NK-92 treated with Interleukin-12 subunit alpha and Interleukin-12 subunit beta, amount 100 ng/mL, for 24 hours (cell line): ENCODE results near the gene SRP68.
"Not testable (repeated sequence)": the region's sequence is repeated elsewhere in the genome, so short reads cannot be mapped to it uniquely, and the experiment has no call there.

ENCODE experiments used
- DNase-seq: peaks from one replicate; lab custom pipeline; 2025; lab: John Stamatoyannopoulos, UW

Gene SRP68

DNA sequence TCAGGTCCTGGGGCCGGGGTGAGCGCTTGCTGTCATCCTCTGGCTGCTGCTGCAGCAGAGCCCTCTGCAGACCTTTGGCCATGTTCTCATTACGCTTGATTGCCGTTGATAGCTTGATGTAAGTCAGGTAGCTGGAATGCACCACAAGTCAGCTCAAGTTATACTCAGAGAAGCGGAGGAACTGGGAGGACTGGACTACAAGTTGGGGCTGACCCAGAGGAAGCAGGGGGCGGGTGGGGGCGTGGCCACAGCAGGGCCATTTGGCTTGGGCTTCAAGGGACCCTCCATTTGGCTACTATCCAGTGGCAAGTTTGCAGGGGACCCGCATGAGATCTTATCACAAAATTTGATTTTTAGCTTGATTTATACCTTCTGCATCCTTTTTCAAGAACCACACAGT, 26.3 kb downstream of the SRP68 start:
- no peak for DNase-seq

DNA sequence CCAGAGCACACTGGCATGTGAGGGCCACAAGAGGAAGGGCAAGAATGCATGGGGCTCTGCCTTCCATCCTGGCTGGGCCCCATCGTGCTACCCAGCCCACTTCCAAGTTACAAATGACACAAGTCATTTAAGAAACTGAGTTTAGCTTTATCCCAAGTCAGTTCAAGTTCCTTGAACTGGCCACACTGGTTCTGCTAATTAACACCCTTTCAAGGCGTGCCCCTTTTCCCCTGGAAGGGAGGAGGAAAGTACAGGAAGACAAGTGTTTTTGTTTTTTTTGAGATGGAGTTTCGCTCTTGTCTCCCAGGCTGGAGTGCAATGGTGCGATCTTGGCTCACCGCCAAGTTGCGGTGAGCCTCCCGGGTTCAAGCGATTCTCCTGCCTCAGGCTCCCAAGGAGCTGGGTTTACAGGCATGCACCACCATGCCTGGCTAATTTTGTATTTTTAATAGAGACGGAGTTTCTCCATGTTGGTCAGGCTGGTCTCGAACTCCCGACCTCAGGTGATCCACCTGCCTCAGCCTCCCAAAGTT, 27.8 kb downstream of the SRP68 start:
- not testable (repeated sequence) for DNase-seq

DNA sequence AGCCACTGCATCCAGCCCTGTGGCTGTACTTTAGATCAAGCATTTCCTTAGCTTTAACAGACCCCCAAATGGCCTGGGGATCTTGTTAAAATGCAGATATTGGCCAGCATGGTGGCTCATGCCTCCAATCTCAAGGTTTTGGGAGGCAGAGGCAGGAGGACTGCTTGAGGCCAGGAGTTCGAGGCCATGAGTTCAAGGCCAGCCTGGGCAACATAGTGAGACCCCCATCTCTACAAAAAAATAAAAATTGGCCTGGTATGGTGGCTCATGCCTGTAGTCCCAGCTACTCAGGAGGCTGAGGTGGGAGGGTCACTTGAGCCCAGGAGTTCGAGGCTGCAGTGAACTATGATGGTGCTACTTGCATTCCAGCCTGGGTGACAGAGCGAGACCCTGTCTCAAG, 29.4 kb downstream of the SRP68 start:
- not testable (repeated sequence) for DNase-seq

DNA sequence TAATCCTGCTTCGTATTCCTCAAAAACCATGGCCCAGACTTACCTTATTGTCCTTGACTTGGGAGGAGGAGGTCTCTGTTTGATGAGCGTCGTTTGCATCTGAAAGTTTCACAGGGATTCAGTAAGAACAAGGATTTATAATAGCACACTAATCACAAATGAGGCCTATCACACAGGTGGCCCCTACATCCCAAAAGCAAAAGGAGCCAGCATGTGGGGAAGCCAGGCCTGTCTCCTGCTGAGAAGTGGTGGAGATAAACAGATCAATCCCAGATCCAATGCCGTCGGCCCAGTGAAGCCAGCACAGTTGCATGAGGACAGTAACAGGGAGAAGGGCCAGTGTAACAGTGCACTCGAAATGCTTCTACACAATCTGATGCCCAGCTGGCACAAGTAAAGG, 31.9 kb downstream of the SRP68 start:
- DNase-seq = no peak

DNA sequence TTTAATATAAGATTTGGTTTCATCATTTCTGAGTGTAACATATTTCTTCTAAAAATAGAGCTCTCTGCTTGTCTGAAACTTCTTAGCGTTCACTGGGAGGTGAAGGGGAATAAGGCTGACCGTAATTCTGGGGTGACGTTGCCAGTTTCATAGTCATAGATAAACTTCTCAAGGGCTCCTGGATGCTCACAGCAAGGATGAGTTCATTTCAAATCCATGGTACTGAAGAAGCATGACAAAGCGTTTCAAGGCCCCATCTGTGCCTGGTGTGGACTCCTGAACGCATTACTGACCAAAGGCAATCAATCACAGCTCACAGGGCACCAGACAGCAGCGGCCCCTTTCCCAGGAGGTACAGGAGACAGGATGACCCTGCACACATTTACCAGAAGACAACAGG, 33.2 kb downstream of the SRP68 start:
- DNase-seq = no peak

DNA sequence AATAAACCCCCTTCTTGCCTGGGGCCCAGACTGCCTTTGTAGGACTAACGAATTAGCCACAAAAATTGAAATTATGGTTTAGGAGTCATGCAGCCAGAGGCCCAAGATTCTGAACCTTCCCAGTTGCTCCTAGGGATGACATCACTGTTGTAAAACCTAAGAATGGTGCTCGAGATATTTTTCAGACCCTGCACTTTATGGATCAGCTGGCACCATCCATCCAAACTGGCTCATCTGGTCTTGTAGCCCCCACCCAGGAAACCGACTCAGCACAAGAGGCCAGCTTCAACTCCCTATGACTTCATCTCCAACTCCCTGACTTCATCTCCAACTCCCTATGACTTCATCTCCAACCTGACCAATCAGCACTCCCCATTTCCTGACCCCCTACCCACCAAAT, 34.3 kb downstream of the SRP68 start:
- no peak for DNase-seq

DNA sequence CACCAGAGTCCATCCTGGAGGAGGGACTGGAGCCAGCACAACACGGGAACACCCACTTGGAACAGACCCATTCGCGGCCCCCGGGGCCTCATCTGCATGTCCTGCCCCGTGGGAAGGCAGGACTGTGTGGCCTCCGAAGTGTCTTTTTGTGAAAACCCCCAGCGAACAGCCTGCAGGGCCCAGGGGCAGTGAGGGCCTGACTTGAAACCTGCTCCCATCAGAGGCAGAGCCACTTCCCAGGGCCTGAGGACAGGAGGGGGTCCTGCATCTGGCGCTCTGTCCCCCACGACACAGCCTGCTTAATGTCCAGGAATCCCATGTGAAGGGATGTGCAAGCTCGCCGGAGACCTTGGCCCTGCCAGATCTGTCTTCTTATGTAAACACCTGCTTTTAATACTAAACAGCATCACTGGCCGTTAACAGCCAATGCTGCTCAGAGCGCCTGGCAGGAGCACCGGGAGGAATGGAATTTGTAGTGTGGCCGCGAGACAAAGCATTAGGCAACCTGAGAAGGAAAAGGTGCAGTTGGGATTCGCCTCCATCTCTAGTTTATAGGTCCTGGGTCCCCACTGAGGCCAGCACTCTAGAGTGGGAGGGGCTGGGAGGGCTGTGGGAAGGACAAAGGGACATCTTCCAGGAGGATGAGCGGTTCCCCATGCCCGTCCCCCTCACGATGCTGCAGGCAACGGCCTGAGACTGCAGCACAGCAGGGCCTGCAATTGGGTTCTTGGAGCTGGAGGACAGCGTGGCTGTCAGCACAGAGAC, 35.6 kb downstream of the SRP68 start:
- no peak for DNase-seq

DNA sequence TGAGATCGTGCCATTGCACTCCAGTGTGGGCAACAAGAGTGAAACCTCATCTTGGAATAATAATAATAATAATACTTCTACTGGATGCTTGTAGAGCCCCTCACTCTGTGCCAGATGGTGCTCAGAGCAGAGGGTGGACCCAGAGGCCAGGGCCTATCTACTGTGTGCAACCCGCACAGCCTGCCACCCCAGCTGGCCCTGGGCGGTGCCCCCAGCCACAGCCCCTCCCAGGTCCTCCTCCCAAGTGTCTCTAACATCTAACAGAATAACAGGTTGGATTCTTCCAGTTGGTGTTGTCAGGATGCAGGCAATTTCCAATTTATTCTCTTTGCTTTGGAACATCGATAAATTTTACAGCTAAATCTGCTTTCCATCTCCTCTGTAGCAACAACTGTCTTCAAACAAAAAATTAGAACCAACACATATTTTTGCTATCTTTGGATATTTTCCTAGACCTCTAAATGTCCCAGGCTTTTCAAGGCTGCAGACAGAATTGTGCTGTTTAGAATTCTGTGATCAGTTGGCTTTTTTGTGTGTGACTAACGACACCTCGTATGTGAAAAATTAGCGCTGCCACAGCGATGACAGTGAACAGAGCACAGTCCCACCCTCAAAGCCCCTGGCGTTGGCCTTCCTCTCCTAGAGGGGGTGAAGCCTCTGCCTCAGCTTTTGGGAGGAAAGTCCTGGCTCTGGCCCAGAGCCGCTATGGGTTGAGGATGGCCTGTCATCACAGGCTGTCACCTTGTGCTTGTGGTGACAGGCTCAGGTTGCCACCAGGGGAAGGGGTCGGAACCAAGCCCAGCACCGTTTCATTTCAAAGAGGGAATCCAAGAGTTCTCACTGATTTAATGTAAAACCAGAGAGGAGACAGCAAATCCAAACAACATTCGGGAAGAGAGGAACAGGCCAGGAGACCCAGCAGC, 37.6 kb downstream of the SRP68 start:
- no peak for DNase-seq

DNA sequence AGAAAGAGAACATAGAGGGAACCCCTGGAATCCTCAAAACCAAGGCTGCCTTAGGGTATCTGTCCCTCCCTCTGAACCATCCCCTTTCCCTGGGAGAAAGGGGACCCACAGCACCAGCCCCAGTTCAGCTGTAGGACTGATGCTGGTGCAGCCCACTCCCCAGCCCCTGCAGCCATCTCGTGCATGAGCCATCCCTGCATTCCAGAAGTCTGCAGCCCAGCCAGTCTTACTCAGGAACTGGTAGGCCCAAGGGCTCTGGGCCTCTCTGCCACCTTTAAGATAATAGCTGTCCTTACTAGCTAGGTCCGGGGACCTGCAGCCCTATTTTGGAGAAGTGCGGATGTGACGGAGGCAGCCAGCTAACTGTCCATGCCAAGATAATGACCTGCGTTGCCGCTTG, 39.2 kb downstream of the SRP68 start:
- DNase-seq = no peak

DNA sequence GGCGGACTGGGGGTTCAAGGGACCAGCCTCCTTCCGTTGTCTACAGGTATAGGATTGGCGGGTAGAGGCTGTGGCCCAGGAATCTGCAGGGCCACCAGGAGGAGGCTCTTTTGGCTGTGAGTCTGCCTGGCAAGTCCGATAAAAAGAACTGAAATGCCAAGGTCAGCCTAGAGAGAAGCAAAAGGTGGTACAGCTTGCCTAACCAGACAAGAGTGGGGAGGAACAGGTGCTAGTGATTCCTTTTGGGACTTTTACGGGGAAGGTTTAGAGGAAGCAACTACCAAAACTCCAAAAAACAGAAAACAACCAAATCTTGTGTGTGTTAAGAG, 39.6 kb downstream of the SRP68 start:
- DNase-seq = no peak

DNA sequence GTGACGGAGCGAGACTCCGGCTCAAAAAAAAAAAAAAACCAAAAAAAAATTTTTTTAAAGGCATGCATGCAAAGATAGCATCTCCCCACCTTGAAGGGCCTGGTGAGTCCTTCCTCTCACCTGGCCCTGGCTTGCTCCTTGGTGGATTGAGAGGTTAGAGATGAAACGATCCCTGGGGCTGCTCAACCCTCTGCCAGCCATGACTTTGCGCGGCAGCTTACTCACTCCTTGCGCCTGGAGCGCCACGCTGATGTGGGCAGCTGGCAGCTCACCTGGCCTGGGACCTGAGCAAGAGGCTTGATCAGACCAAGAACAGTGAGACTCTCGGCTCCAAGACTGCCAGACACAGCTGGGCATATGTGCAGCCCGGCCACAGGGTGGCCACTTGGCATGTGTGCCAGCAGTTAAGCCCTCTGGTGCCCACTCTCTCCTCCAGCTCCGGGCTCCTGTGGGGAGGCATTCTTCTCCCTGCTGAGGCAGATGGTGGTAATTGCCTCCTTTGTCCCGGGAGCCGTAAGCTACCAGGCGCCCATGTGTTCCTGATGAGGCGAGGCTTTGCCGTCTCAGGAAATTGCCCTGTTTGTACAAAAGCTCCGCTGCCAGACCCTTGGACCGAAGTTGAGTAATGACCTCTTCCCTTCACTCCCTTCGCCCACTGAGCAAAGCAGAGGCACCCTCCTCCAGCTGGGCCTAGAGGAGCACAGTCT, 40.1 kb downstream of the SRP68 start:
- DNase-seq = no peak

DNA sequence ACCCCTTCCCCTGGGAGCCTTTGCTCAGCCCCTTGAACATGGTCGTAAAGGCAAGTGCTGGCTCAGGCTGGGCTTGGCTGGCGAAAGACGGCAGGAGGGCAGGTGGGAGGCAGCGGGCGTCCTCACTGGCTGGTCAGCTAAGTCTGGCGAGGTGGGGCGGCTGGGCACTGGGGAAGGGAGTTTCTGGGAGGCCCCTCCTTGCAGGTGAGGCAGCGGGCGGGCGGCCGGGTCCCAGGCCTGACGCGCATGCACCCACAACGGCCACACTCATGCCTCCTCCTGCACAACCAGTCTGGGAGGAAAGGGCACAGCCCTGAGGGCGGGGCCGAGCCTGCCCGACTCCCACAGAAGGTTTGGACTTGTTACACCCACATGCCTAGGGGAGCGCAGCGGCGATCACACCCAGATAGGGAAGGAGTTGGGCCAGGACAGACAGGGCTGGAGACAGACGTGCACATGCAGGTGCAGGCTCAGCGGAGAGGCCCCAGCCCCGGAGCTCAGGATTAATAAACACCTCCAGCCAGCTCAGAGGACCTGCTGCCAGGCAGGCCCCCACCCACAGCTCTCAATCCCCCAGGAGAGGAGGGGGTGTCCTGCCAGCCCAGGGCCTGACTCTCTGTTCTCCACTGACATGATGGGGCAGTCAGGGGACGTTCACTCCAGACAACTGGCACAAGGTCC, 45.0 kb downstream of the SRP68 start, which contains the start of gene EVPL:
TSS of gene EVPL (minus strand) at position 148 of the 681 bp plus-strand sequence. CDS start at position 40, 108 bp downstream.
- no peak for DNase-seq

DNA sequence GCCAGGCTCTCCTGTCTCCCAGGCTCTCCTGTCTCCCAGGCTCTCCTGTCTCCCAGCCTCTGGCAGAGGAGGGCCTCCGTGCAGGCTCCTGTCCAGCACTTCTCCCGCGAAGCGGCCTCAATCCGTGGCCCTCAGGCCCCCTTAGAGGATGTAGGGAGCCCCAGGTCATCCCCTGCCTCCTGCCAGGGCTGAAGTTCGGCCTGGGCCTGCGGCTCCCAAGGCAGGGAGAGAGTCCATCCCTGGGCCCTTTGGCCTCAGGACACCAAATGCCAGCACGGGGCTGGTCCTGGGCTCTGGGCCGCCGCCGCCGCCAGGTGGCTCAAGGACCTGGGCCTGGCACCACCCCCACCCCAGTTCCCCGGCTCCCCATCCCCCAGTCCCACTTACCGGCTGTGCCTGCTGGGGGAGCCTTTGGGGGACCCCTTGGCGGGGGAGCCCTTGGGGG, 45.6 kb downstream of the SRP68 start:
- no peak for DNase-seq

DNA sequence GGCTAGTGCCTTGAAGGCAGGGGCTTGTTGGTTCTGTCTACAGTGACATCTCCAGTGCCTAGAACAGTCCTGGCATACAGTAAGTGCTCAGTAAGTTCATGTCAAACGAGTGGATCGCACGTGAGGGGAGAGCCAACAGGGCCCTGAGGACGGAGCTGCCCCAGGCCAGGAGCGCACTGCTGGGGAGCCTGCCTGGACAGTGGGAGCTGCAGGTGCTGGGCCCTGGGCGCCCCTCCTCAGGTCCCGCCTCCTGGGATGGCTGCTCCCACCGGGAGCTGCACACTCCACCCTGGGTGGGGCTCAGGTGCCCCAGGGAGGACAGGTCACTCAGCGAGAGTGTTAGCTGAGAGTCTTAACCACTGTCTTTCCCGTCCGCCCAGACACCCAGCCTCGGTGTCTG, 47.0 kb downstream of the SRP68 start:
- DNase-seq = no peak

DNA sequence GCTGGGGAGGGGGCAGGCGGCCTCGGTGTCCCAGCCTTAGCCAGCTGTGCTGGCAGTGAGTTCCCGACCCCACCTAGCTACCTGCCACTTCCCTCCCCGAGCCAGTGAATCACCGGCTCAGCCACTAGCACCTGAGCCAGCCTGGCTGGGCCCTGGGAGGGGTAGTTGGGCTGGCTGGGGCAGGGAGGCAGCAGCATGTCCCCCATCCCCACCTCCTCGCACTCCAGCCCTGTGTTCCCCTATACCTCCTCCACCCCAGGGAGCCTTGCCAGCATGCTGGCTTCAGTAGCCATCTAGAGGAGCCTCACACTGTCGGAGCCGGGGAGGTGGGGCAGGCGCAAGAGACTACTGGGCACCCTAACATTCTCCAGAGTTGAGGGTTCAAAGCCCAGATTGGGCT, 48.0 kb downstream of the SRP68 start:
- DNase-seq = no peak

DNA sequence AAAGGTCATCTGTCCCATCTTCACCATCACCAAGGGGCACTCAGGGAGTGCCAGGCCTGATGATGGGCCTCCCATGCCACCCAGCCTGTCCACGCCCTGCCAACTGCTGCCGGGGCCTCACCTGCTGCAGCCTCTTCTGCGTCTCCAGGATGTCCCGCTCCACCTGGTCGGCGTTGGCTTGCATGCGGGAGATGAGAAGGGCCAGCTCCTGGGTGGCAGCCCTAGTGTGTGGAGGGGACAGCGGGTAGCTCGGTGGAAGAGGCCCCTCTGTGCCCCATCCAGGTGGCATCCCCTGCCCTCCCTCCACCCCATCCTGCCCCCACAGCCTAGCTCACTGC, 48.4 kb downstream of the SRP68 start:
- DNase-seq = no peak

DNA sequence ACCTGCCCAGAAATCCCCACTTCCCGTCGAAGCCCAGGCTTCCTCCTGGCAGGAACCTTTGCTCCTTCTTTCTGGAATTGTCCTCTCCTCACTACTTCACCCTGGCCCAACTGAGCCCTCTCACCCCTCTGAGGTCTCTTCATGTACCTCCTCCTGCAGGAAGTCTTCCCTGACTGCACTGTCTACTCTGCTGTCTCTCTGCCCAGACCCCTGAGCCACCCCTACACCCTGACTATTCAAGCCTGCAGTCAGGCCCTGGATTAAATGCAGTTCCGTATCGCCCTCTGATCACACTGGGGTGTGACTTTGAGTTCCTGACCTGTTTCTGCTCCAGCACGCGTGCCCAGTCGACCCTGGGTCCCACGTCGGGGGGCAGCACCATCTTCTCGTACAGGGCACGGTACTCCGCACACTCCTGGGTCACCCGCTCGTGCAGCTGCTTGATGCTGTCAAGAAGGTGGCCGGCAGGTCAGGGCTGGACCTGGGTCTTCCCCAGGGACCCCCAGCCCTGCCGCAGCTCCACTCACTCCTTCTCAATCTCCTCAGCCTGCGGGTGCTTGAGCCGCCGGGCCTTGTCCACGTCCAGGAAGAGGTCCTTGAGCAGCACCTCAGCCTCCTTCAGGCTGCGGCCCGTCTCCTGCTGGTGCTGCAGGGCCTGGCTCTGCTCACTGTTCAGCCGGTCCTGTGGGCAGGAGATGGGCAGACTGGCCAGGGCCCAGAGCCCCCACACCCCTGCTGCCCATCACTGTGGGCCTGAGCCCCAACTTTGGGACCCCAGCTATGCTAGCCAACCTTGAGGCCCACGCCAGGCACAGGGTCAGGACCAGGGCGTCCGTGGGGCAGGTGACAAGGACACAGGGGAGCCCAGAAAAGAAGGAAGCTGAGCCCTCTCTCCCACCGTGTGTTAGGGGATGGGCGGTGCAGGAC, 49.1 kb downstream of the SRP68 start:
- no peak for DNase-seq

DNA sequence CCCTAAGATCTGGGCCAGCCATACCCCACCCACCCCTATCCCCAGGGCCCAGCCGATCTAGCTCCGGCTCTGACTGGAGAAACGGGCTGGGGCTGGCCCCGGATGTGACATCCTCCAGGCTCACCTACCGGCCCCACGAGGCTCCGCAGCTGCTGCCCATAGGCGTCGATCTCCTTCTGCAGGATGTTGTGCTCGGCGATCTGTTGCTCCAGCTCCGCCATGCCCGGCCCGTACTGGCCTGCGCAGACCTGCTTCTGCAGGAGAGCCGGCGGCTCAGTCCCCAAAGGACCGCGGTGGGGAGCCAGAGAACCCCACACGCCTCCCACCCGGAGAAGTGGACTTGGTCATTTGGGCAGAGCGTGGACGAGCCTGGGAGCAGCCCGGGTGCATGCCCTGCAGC, 50.0 kb downstream of the SRP68 start:
- DNase-seq = no peak

DNA sequence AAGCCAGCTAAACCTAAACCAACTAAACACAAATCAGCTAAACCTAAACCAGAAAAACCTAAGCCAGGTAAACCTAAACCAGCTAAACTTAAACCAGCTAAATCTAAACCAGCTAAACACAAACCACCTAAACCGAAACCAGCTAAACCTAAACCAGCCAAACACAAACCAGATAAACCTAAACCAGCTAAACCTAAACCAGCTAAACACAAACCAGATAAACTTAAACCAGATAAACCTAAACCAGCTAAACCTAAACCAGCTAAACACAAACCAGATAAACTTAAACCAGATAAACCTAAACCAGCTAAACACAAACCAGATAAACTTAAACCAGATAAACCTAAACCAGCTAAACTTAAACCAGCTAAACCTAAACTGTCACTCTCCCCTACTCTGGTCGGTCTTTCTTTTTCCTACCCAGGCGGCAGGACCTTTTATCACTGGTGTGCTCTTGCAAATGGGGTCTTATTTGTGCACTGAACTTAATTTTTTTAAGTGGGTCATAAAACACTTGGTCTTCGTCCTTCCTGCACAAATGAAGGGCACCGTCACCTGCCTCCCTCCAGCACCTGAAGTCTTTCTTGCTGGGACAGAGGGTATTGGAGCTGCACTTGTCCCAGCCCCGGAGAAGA, 52.4 kb downstream of the SRP68 start:
- no peak for DNase-seq

DNA sequence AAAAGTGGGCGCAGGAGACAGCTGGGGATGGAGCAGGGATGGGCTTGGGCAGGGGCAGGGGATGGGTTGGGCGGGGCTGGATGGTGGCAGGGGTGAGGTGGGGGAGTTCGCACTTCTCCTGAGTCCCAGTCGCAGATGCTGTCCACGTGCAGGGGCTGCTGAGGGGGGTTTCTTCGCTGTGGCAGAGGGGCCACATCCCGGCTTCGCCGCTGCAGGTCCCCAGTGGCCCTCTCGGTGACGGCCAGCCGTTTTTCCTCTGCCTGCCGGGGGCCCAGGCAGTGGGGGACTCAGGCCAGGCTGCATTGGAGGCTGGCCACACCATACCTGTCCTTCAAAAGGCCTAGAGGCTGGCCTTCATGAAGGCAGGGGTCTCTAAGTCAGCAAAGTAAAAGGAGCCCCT, 53.5 kb downstream of the SRP68 start:
- no peak for DNase-seq
